LNCaP clone FGC (cell line): ENCODE data around the gene CACNA1G.

Experiments
- DNase-seq: peaks from one replicate; pipeline ENCODE4 v3.0.0-alpha.2; 2011; ENCODE audit warnings: low read depth
- H3K4me3 ChIP-seq: 2 replicates; pipeline ENCODE4 v1.5.1; 2011; ENCODE audit warnings: mild to moderate bottlenecking, low read depth, low read length, control low read depth
- TF ChIP-seq, protein P1 (sequence below): IDR thresholded peaks from 2 replicates; pipeline ENCODE4 v1.5.1; 2012; ENCODE audit warnings: mild to moderate bottlenecking; ENCODE audit not compliant: control insufficient read depth, insufficient read depth; ENCODE audit errors: extremely low read depth

Gene CACNA1G

DNA sequence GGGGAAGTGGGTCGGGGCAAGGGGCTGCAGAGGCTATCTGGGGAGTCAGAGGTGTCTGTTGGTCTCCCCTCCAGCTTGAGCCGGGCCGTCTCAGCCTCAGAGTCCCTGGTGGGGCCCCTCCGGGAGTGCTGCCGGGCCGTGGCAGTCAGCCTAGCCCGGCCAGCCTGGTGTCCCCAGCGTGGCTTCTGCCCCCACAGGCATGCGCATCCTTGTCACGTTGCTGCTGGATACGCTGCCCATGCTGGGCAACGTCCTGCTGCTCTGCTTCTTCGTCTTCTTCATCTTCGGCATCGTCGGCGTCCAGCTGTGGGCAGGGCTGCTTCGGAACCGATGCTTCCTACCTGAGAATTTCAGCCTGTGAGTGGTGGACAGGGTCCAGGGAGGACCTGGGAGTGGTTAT, 11.2 kb downstream of the CACNA1G start:
- H3K4me3 ChIP-seq, result no peak overlapping the region
- no peak for DNase-seq
- TF ChIP-seq, protein P1, sequence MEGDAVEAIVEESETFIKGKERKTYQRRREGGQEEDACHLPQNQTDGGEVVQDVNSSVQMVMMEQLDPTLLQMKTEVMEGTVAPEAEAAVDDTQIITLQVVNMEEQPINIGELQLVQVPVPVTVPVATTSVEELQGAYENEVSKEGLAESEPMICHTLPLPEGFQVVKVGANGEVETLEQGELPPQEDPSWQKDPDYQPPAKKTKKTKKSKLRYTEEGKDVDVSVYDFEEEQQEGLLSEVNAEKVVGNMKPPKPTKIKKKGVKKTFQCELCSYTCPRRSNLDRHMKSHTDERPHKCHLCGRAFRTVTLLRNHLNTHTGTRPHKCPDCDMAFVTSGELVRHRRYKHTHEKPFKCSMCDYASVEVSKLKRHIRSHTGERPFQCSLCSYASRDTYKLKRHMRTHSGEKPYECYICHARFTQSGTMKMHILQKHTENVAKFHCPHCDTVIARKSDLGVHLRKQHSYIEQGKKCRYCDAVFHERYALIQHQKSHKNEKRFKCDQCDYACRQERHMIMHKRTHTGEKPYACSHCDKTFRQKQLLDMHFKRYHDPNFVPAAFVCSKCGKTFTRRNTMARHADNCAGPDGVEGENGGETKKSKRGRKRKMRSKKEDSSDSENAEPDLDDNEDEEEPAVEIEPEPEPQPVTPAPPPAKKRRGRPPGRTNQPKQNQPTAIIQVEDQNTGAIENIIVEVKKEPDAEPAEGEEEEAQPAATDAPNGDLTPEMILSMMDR, result no peak

DNA sequence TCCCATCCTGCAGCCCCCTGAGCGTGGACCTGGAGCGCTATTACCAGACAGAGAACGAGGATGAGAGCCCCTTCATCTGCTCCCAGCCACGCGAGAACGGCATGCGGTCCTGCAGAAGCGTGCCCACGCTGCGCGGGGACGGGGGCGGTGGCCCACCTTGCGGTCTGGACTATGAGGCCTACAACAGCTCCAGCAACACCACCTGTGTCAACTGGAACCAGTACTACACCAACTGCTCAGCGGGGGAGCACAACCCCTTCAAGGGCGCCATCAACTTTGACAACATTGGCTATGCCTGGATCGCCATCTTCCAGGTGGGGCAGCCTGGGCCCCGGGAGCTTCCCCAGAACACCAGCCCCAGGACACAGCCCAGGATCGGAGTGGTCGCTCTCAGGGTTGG, 12.0 kb downstream of the CACNA1G start:
- TF ChIP-seq, protein P1, result no peak
- no peak overlapping the region for H3K4me3 ChIP-seq
- DNase-seq, result no peak

DNA sequence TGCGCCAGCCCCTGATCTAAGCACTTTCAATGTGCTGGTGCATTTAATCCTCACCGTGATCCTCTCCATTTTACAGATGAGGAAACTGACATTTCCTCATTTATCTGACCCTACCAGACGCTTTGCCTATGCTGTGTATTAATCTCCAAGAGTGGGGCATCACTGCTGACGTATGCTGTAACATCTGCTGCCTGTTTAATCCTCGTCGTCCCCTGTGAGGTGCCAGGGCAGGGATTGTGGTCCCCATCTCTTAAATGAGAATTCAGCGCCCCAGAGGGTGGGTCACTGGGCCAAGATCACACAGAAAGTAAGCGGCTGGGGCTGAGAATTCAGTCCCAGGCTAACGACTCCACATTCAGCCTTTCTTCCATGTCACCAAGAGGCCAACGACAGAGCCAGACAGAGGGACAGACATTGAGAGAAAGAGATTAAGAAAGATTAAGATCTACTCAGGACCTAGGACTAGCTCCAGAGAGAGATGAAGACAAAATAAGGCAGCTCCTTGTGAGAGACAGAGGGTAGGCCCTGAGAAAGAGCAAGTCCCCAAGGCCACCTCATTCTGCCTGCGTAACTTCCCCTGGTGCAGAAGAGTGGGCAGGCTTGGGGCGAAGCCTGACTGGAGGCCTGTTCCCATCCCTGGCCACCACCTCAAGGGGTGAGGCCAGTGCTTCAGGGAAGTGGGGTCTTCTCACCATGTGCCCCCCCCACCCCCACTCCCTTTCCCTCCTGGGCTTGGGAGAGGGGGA, 13.5 kb downstream of the CACNA1G start:
- DNase-seq, result no peak
- no peak overlapping the region for H3K4me3 ChIP-seq
- TF ChIP-seq, protein P1, result no peak

DNA sequence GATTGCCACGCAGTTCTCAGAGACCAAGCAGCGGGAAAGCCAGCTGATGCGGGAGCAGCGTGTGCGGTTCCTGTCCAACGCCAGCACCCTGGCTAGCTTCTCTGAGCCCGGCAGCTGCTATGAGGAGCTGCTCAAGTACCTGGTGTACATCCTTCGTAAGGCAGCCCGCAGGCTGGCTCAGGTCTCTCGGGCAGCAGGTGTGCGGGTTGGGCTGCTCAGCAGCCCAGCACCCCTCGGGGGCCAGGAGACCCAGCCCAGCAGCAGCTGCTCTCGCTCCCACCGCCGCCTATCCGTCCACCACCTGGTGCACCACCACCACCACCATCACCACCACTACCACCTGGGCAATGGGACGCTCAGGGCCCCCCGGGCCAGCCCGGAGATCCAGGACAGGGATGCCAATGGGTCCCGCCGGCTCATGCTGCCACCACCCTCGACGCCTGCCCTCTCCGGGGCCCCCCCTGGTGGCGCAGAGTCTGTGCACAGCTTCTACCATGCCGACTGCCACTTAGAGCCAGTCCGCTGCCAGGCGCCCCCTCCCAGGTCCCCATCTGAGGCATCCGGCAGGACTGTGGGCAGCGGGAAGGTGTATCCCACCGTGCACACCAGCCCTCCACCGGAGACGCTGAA, 15.2 kb downstream of the CACNA1G start:
- TF ChIP-seq, protein P1, result no peak
- no peak overlapping the region for H3K4me3 ChIP-seq
- DNase-seq, result no peak

DNA sequence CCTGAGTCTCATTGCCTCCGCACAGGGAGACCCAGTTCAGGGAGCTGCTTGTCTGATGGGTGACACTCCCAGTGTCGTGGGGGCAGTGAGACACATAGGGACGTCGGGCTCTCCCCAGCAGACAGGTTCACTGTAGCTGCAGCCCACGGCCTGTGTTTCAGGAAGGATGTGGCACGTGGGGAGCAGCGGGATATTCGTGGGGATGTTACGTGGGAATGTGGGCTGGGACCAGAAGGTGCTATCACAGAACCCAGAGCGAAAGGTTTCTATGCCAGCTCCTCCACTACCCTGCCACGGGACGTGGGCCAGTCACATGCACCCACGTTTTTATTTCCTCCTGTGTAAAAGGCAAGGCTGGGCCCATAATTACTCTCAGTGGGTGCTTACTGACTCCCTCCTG, 16.3 kb downstream of the CACNA1G start:
- no peak for DNase-seq
- TF ChIP-seq, protein P1, result no peak
- H3K4me3 ChIP-seq, result no peak overlapping the region

DNA sequence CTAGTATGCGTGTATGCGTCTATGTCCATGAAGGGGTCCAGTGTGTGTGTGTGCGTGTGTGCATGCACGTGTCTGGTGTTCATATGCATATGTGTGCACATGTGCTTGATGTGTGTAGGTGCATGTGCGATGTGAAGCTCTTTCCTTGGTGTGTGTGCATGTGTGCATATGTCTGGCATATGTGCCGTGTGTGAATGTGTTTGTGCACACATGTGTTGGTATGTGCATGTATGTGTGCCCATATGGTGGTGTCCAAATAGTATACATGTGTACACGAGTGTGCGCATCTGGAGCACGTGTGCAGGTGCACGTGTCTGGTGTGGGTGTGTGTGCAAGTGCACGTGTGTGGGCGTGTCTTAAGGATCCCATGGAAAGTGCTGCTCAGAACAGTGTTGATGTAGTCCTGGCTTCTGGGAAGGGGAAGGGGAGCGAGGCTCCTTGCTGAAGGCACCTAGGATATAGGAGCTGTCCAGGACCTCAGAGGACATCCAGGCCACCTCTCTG, 17.0 kb downstream of the CACNA1G start:
- no peak for DNase-seq
- H3K4me3 ChIP-seq, result no peak overlapping the region
- TF ChIP-seq, protein P1, result no peak
